Thyroid gland (tissue), 4 donors: Measurements from ENCODE around the gene EEF1A1.

Experiments used
- CTCF ChIP-seq, 6 experiments: fragments of 200-600 bp in 3 of 6; fragments of 450-650 bp in 3 of 6; sonication (generic) in 3 of 6; IDR thresholded peaks; one replicate each; pipeline ENCODE4 v1.5.1; 2016 to 2019; ENCODE audit warnings: antibody characterized with exemption in 6 of 6, mild to moderate bottlenecking in 2 of 6, inconsistent platforms in 1 of 6, moderate library complexity in 1 of 6
- POLR2A ChIP-seq, 2 donors: fragments of 450-650 bp; IDR thresholded peaks; one replicate each; pipeline ENCODE4 v1.6.1; 2017; ENCODE audit warnings: antibody characterized with exemption in 2 of 2, mild to moderate bottlenecking in 2 of 2, moderate library complexity in 1 of 2

GRCh38 chr6:73548458-73549446 lies 27.9 kb upstream of the EEF1A1 start:
- TF ChIP-seq CTCF (IDR thresholded peaks at IDR 0.05) (no peak), POLR2A (IDR thresholded peaks at IDR 0.05) (no peak)
